OCI-LY3 (cell line): Measurements from ENCODE around the gene FAU.

Experiments
- H2AFZ ChIP-seq: fragments of 200-600, 300-600 bp; shearing (Covaris generic); 2 replicates; pipeline ENCODE4 v1.6.0; 2014; ENCODE audit warnings: antibody characterized with exemption, low read depth, low read length
- H3K27ac ChIP-seq: fragments of 200-600, 300-600 bp; sonication (generic); 2 replicates; pipeline ENCODE4 v1.5.1; 2014; ENCODE audit warnings: mild to moderate bottlenecking, low read length, moderate library complexity, mixed read lengths
- H3K27me3 ChIP-seq: fragments of 200-600, 300-600 bp; sonication (generic); 2 replicates; pipeline ENCODE4 v1.6.1; 2014; ENCODE audit warnings: low read depth, low read length, mixed read lengths
- H3K36me3 ChIP-seq: fragments of 200-600, 300-600 bp; sonication (generic); replicated peaks from 2 replicates; pipeline ENCODE3; 2014; ENCODE audit warnings: low read depth, low read length, mixed read lengths
- H3K4me1 ChIP-seq: fragments of 300-600, 200-600 bp; sonication (generic); 2 replicates; pipeline ENCODE4 v1.6.1; 2014; ENCODE audit warnings: low read length, mixed read lengths
- H3K4me2 ChIP-seq: fragments of 200-600, 300-600 bp; sonication (generic); 2 replicates; pipeline ENCODE4 v1.6.1; 2014; ENCODE audit warnings: low read length, mixed read lengths
- H3K4me3 ChIP-seq: fragments of 300-600, 200-600 bp; sonication (generic); 2 replicates; pipeline ENCODE4 v1.5.1; 2014; ENCODE audit warnings: antibody characterized with exemption, mild to moderate bottlenecking, low read length, moderate library complexity
- H3K79me2 ChIP-seq: fragments of 300-600, 200-600 bp; shearing (Covaris generic); 2 replicates; pipeline ENCODE4 v1.6.1; 2014; ENCODE audit warnings: mild to moderate bottlenecking, low read length, mixed read lengths
- H3K9ac ChIP-seq: fragments of 300-600, 200-600 bp; shearing (Covaris generic); 2 replicates; pipeline ENCODE4 v1.6.0; 2014; ENCODE audit warnings: mild to moderate bottlenecking, low read length, moderate library complexity
- H3K9me3 ChIP-seq: fragments of 200-600, 300-600 bp; shearing (Covaris generic); 2 replicates; pipeline ENCODE4 v1.6.1; 2014; ENCODE audit warnings: low read length, mixed read lengths; ENCODE audit not compliant: insufficient read depth
- H4K20me1 ChIP-seq: fragments of 200-600, 300-600 bp; sonication (generic); 2 replicates; pipeline ENCODE4 v1.6.1; 2016; ENCODE audit warnings: low read length, mixed read lengths; ENCODE audit not compliant: insufficient read depth
- EZH2phosphoT487 ChIP-seq: fragments of 200-600 bp; shearing (Covaris generic); IDR thresholded peaks from 2 replicates; pipeline ENCODE4 v1.6.1; 2018; ENCODE audit warnings: antibody characterized with exemption, mixed run types, low read depth
- TF ChIP-seq, protein P1 (sequence below): fragments of 200-600, 300-600 bp; sonication (generic); IDR thresholded peaks from 2 replicates; pipeline ENCODE4 v1.5.1; 2014; ENCODE audit warnings: antibody characterized with exemption, low read length, low read depth

Gene FAU

DNA sequence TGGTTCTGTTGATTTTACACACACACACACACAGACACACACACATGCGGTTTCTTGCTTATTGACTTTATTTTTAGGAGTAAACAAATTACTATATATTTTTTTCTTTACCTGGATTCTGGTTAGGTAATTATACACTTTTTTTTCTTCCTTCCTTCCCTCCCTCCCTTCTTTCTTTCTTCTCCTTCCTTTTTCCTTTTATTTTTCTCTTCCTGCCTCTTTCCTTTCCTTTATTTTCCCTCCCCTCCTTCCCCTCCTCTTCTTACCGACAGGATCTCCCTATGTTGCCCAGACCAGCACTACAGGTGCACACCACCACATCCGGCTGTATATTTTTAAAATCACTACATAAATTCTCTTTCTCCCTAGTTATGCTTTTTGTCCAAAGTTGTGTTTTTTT lies 45.0 kb upstream of the FAU start:
- Histone ChIP-seq H4K20me1 (no peaks in the 10 kb centered on the region), H3K9ac (no peak overlapping the region), H3K79me2 (no peaks in the 10 kb centered on the region), H3K27me3 (no peaks in the 10 kb centered on the region), H3K36me3 (no peaks in the 10 kb centered on the region), H3K4me1 (no peaks in the 10 kb centered on the region), H3K27ac (no peak overlapping the region), H3K9me3 (no peaks in the 10 kb centered on the region), H3K4me3 (no peak overlapping the region), H2AFZ (no peak overlapping the region), H3K4me2 (no peak overlapping the region)
- TF ChIP-seq, protein P1, sequence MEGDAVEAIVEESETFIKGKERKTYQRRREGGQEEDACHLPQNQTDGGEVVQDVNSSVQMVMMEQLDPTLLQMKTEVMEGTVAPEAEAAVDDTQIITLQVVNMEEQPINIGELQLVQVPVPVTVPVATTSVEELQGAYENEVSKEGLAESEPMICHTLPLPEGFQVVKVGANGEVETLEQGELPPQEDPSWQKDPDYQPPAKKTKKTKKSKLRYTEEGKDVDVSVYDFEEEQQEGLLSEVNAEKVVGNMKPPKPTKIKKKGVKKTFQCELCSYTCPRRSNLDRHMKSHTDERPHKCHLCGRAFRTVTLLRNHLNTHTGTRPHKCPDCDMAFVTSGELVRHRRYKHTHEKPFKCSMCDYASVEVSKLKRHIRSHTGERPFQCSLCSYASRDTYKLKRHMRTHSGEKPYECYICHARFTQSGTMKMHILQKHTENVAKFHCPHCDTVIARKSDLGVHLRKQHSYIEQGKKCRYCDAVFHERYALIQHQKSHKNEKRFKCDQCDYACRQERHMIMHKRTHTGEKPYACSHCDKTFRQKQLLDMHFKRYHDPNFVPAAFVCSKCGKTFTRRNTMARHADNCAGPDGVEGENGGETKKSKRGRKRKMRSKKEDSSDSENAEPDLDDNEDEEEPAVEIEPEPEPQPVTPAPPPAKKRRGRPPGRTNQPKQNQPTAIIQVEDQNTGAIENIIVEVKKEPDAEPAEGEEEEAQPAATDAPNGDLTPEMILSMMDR, result no peak
- TF ChIP-seq EZH2phosphoT487, result no peak

DNA sequence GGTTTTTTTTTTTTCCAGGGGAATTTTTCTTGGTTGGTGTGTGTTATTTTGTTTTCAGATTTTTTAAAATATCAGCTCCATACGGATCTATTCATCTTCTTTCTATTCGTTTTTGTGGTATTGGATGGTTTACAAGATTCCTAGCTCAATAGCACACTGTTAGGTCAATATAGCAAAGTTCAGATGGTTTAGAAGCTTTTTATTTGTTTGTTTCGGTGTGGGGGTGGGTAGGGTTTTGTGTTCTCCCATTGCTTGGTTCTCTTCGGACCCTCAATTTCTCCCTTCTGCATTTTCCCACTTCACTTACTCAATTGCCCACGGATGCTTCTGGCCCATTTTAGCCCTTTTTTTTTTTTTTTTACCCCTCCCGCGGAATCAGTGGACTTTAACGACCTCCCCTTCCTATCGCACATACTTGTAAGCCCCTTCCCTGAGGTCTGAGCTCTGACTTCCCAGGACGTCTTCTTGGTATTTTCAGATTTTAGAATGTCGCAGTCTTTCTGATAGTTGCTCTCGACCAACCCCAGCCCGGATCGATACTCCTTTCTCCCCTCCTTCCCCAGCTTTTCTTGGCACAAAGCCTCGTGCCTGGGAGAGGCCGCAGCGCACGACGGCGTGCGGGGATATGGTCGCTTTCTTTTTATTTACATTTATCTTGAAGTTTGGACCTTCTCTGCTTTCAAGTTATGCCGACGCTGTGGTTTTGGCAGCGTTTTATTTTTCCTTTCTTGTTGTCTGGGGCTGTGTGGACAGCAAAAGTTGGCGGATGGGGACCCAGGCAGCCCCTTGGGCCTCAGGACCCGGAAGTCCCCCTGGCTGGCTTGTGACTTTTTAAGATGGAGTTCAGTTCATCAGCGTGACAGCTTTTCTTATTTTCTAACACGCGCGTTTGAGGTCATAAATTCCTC lies 43.7 kb upstream of the FAU start:
- Histone ChIP-seq H3K27me3 (no peaks in the 10 kb centered on the region), H3K9me3 (no peaks in the 10 kb centered on the region), H3K4me2 (no peak overlapping the region), H3K36me3 (no peaks in the 10 kb centered on the region), H3K9ac (no peak overlapping the region), H3K27ac (no peak overlapping the region), H3K79me2 (no peaks in the 10 kb centered on the region), H2AFZ (no peak overlapping the region), H4K20me1 (no peaks in the 10 kb centered on the region), H3K4me1 (no peaks in the 10 kb centered on the region), H3K4me3 (no peak overlapping the region)
- no peak for TF ChIP-seq EZH2phosphoT487
- TF ChIP-seq, protein P1, result no peak

DNA sequence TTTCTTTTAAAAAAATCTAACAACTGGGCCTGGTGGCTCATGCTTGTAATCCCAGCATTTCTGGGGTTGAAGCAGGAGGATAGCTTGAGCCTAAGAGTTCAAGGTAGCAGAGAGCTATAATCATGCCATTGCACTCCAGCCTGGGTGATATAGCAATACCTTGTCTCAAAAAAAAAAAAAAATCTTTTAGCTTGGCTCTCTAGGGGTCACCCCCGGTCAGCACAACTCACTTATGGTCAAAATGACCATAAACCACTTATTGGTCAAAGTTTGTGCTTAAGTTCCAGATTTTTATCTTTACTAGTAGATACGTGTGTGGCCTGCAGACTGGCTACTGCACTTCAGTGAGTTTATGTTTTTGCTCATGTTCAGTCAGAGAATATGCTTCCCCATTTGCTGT lies 41.8 kb upstream of the FAU start:
- Histone ChIP-seq H3K79me2 (no peaks in the 10 kb centered on the region), H3K4me3 (no peak overlapping the region), H4K20me1 (no peaks in the 10 kb centered on the region), H3K9me3 (no peaks in the 10 kb centered on the region), H3K36me3 (no peaks in the 10 kb centered on the region), H3K4me1 (peaks cover 9% of the 10 kb centered on the region), H3K9ac (no peak overlapping the region), H3K27me3 (no peaks in the 10 kb centered on the region), H3K27ac (no peak overlapping the region), H2AFZ (no peak overlapping the region), H3K4me2 (no peak overlapping the region)
- TF ChIP-seq EZH2phosphoT487, result no peak
- TF ChIP-seq, protein P1, result no peak

DNA sequence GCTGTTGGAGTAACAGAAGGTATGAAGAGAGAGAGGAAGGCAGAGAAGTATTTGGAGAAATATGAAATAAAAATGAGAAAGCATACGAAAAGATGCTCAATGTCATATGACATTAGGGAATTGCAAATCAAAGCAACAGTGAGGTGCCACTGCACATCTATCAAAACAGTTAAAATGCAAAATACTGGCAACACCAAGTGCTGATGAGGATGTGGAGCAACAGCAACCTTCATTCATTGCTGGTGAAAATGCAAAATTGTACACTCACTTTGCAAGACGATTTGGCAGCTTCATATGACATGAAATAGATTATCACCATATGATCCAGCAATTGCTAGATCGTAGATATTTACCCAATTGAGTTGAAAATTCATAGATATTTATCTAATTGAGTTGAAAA lies 38.7 kb upstream of the FAU start:
- Histone ChIP-seq H3K27ac (no peak overlapping the region), H3K79me2 (no peaks in the 10 kb centered on the region), H3K4me1 (peaks cover 10% of the 10 kb centered on the region), H3K27me3 (no peaks in the 10 kb centered on the region), H3K9ac (no peak overlapping the region), H3K4me2 (no peak overlapping the region), H3K9me3 (no peaks in the 10 kb centered on the region), H3K4me3 (no peak overlapping the region), H4K20me1 (no peaks in the 10 kb centered on the region), H2AFZ (no peak overlapping the region), H3K36me3 (no peaks in the 10 kb centered on the region)
- no peak for TF ChIP-seq EZH2phosphoT487
- TF ChIP-seq, protein P1, result no peak
